Activated T-cell treated with anti-CD3 and anti-CD28 coated beads, Interleukin-2, amount 50 U/mL, for 24 hours (primary cell): ENCODE measurements around the gene LAMA5.

Experiments used
- DNase-seq: peaks from one replicate; pipeline ENCODE4 v3.0.0-alpha.2; 2020
- H3K27ac Mint-ChIP-seq: 2 replicates; pipeline ENCODE4 v1.8.0; 2020; ENCODE audit warnings: mild to moderate bottlenecking, mixed read lengths
- H3K27me3 Mint-ChIP-seq: 2 replicates; pipeline ENCODE4 v1.8.0; 2020; ENCODE audit warnings: mixed read lengths
- H3K36me3 Mint-ChIP-seq: 2 replicates; pipeline ENCODE4 v1.8.0; 2020; ENCODE audit warnings: low read depth, mixed read lengths
- H3K4me1 Mint-ChIP-seq: 2 replicates; pipeline ENCODE4 v1.8.0; 2020; ENCODE audit warnings: low read depth, mixed read lengths
- H3K4me3 Mint-ChIP-seq: 2 replicates; pipeline ENCODE4 v1.8.0; 2020; ENCODE audit warnings: mild to moderate bottlenecking, moderate library complexity, mixed read lengths
- H3K9me3 Mint-ChIP-seq: 2 replicates; pipeline ENCODE4 v1.8.0; 2020; ENCODE audit warnings: mixed read lengths

LAMA5 gene

GRCh38 chr20:62346398-62347150 lies 20.5 kb downstream of the LAMA5 start:
- Mint-ChIP-seq H3K36me3 (no peaks in the 10 kb centered on the region), H3K27ac (no peak overlapping the region), H3K4me3 (no peak overlapping the region), H3K27me3 (no peaks in the 10 kb centered on the region), H3K9me3 (peaks cover 5% of the 10 kb centered on the region), H3K4me1 (no peaks in the 10 kb centered on the region)
- DNase-seq, result no peak

DNA sequence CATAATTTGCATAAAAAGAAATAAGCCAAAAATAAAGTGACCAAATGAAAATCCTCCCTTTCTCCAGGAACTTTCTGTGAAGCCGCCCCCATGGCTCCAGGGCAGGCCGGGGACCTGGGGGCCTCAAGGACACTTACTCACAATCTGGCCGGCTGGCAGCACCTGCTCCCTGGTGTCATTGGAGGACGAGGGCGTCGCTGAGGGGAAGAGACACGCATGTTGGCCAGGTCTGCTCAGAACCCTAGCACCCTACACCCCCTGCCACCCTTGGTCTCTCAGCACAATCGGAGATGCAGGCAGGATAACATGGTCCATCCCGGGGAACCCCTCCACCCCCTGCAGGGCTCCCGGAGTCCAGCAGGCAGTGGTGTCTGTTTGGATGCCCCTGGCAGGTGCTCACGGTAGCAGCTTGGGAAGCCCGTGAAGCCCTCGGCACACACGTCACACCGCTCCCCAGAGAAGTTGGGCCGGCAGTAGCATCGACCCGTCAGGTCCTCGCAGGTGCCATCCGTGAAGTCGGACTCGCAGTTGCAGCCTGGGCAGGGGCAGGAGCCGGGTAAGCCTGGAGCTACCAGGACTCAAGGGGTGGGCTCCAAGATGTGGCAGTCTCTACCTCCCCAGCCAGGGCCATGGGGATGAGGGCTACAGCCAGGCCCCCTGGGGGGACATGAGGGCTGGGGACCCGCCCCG lies 21.3 kb downstream of the LAMA5 start:
- Mint-ChIP-seq H3K4me3 (no peak overlapping the region), H3K27me3 (no peaks in the 10 kb centered on the region), H3K9me3 (peaks cover 5% of the 10 kb centered on the region), H3K36me3 (no peaks in the 10 kb centered on the region), H3K4me1 (no peaks in the 10 kb centered on the region), H3K27ac (no peak overlapping the region)
- no peak for DNase-seq

GRCh38 chr20:62344782-62345181 lies 22.3 kb downstream of the LAMA5 start:
- H3K4me1 Mint-ChIP-seq, result no peaks in the 10 kb centered on the region
- DNase-seq, result no peak
- peaks cover 5% of the 10 kb centered on the region for H3K9me3 Mint-ChIP-seq
- no peaks in the 10 kb centered on the region for H3K36me3 Mint-ChIP-seq
- H3K4me3 Mint-ChIP-seq, result no peak overlapping the region
- H3K27ac Mint-ChIP-seq, result no peak overlapping the region
- peaks cover 3% of the 10 kb centered on the region for H3K27me3 Mint-ChIP-seq

GRCh38 chr20:62344092-62344491 lies 23.0 kb downstream of the LAMA5 start:
- Mint-ChIP-seq H3K36me3 (no peaks in the 10 kb centered on the region), H3K4me3 (no peak overlapping the region), H3K27me3 (peaks cover 8% of the 10 kb centered on the region), H3K4me1 (no peaks in the 10 kb centered on the region), H3K9me3 (peaks cover 3% of the 10 kb centered on the region), H3K27ac (no peak overlapping the region)
- DNase-seq, result no peak

DNA sequence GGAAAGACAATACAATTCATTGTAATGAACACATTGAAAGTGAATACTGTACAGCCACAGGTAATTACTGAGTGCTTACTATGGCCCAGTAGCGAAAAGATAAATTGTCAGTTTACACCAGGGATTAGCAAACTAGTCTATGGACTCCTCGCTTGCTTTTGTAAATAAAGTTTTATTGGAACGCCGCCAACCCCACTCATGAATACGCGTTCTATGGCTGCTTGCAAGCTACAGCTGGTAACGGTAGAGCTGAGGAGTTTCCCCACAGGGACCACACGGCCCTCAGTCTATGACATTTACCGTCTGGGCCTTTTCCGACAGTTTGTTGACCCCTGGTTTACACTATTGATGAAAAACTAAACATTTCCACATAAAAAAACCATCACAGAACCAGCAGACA lies 24.2 kb downstream of the LAMA5 start:
- no peak for DNase-seq
- no peaks in the 10 kb centered on the region for H3K36me3 Mint-ChIP-seq
- peaks cover 9% of the 10 kb centered on the region for H3K27me3 Mint-ChIP-seq
- no peak overlapping the region for H3K27ac Mint-ChIP-seq
- H3K4me1 Mint-ChIP-seq, result no peaks in the 10 kb centered on the region
- no peak overlapping the region for H3K4me3 Mint-ChIP-seq
- H3K9me3 Mint-ChIP-seq, result no peaks in the 10 kb centered on the region

DNA sequence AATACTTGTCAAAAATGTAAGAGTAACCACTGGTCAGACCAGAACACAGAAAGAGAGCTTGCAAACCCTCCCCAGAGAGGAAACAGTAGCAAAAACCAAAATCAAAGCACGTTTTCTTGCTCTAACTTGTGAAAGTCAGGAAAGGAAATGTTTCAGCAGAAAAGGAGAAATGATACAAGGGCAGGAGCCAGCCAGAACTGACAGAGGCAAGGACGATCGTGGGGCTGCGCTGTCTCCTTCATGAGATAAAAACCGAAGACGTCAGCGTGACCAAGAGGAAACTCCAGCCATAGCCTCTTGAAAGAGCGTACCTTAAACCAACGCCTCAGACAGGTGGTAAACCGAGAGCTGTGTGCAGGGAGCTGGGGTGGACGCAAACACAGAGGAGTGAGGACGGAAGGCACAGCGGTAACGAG lies 27.5 kb downstream of the LAMA5 start:
- no peak for DNase-seq

GRCh38 chr20:62338294-62338620 lies 28.9 kb downstream of the LAMA5 start:
- Mint-ChIP-seq H3K27ac (no peak overlapping the region), H3K4me3 (no peak overlapping the region), H3K4me1 (no peaks in the 10 kb centered on the region), H3K27me3 (peaks cover 25% of the 10 kb centered on the region), H3K9me3 (no peaks in the 10 kb centered on the region), H3K36me3 (no peaks in the 10 kb centered on the region)
- DNase-seq, result no peak

More for the DNA sequence above, 27.5 kb downstream of the LAMA5 start:
- Mint-ChIP-seq H3K9me3 (no peaks in the 10 kb centered on the region), H3K27ac (no peak overlapping the region), H3K4me1 (no peaks in the 10 kb centered on the region), H3K4me3 (no peak overlapping the region), H3K36me3 (no peaks in the 10 kb centered on the region), H3K27me3 (peaks cover 25% of the 10 kb centered on the region)

DNA sequence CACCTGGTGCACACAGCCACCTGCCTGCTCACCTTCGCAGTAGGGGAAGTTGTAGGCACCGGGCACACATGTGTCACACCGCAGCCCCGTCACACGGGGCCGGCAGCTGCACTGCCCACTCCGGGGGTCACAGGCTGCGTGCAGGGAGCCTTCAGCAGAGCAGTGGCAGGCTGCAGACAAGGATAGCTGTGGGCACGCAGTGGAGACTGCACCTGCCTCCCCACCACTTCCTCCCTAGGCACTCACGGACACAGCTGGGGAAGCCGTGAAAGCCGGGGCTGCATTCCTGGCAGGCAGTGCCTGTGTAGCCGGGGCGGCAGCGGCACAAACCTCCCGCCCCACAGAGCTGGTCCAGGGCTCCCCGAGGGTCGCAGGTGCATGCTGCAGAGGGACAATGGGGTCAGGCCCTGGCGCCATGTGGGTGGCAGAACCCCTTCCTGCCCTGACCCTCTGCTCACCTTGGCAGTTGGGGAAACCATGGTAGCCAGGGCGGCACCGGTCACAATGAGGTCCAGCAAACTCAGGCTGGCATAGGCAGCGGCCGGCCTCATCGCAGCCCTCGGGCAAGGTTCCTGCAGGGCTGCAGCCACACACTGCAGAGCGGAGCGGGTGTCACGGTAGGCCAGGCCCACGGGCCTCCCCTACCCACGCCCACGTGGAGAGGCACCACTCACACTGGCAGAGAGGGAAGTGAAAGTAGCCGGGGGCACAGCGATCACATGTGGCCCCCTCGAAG lies 29.4 kb downstream of the LAMA5 start:
- H3K27me3 Mint-ChIP-seq, result peaks cover 25% of the 10 kb centered on the region
- no peaks in the 10 kb centered on the region for H3K4me1 Mint-ChIP-seq
- no peak overlapping the region for H3K27ac Mint-ChIP-seq
- no peak for DNase-seq
- H3K36me3 Mint-ChIP-seq, result no peaks in the 10 kb centered on the region
- no peak overlapping the region for H3K4me3 Mint-ChIP-seq
- no peaks in the 10 kb centered on the region for H3K9me3 Mint-ChIP-seq

- Mint-ChIP-seq H3K4me3 (no peak overlapping the region), H3K27me3 (peaks cover 25% of the 10 kb centered on the region), H3K27ac (no peak overlapping the region), H3K9me3 (no peaks in the 10 kb centered on the region), H3K36me3 (no peaks in the 10 kb centered on the region), H3K4me1 (no peaks in the 10 kb centered on the region)
- DNase-seq, result no peak
Measured at GRCh38 chr20:62336775-62337557, 30.1 kb downstream of the LAMA5 start.

GRCh38 chr20:62336329-62336728 lies 30.8 kb downstream of the LAMA5 start:
- DNase-seq, result no peak
- no peaks in the 10 kb centered on the region for H3K9me3 Mint-ChIP-seq
- peaks cover 25% of the 10 kb centered on the region for H3K27me3 Mint-ChIP-seq
- H3K4me3 Mint-ChIP-seq, result no peak overlapping the region
- no peak overlapping the region for H3K27ac Mint-ChIP-seq
- H3K36me3 Mint-ChIP-seq, result no peaks in the 10 kb centered on the region
- H3K4me1 Mint-ChIP-seq, result no peaks in the 10 kb centered on the region

GRCh38 chr20:62335532-62335931 lies 31.6 kb downstream of the LAMA5 start:
- no peaks in the 10 kb centered on the region for H3K4me1 Mint-ChIP-seq
- DNase-seq, result no peak
- no peaks in the 10 kb centered on the region for H3K36me3 Mint-ChIP-seq
- H3K9me3 Mint-ChIP-seq, result no peaks in the 10 kb centered on the region
- H3K27me3 Mint-ChIP-seq, result peaks cover 25% of the 10 kb centered on the region
- no peak overlapping the region for H3K27ac Mint-ChIP-seq
- no peak overlapping the region for H3K4me3 Mint-ChIP-seq

DNA sequence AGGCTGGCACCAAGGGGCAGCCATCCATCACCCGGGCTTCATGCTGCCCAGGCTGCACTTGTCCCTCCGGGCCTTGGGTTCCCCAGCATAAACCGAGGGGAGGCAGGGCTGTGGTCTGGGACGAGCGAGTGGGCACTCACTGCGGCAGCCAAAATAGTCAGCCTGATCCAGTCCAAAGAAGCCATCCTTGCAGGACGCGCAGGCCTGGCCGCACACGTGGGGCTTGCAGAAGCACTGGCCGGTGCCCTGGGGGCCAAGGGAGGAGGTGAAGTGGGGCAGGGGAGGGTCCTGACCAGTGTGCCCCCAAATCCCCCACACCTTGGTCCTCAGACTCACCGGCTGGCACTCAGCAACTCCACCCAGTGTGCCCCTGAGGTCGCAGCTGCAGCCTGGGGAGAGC lies 32.2 kb downstream of the LAMA5 start:
- Mint-ChIP-seq H3K4me1 (no peaks in the 10 kb centered on the region), H3K27me3 (peaks cover 23% of the 10 kb centered on the region), H3K4me3 (no peak overlapping the region), H3K36me3 (no peaks in the 10 kb centered on the region), H3K9me3 (no peaks in the 10 kb centered on the region), H3K27ac (no peak overlapping the region)
- DNase-seq, result no peak

GRCh38 chr20:62333820-62334595 lies 33.1 kb downstream of the LAMA5 start:
- H3K4me3 Mint-ChIP-seq, result no peak overlapping the region
- no peak overlapping the region for H3K27ac Mint-ChIP-seq
- peaks cover 17% of the 10 kb centered on the region for H3K27me3 Mint-ChIP-seq
- H3K4me1 Mint-ChIP-seq, result no peaks in the 10 kb centered on the region
- no peaks in the 10 kb centered on the region for H3K36me3 Mint-ChIP-seq
- no peaks in the 10 kb centered on the region for H3K9me3 Mint-ChIP-seq
- no peak for DNase-seq
